Lung microvascular endothelial cell (primary cell): ENCODE measurements around the gene ITGAV. TPM values are rescaled to one million over a fixed set of nuclear protein-coding genes. Genes with fewer than 3 reads are reported as not detected.

Experiments
- DNase-seq, 2 donors: peaks; one replicate each; pipeline versions ENCODE4 v3.0.0 to v3.0.0-alpha.2; 2010; ENCODE audit warnings: low read depth in 2 of 2
- total RNA-seq: library from RNA; depleted of rRNA; stranded (reverse); fragments of >200 nt; gene quantifications from 2 replicates; pipeline ENCODE4 v1.2.1, GENCODE V29; 2014

ITGAV gene
- total RNA-seq, 1 donor from 2014 or later = 138 TPM

DNA sequence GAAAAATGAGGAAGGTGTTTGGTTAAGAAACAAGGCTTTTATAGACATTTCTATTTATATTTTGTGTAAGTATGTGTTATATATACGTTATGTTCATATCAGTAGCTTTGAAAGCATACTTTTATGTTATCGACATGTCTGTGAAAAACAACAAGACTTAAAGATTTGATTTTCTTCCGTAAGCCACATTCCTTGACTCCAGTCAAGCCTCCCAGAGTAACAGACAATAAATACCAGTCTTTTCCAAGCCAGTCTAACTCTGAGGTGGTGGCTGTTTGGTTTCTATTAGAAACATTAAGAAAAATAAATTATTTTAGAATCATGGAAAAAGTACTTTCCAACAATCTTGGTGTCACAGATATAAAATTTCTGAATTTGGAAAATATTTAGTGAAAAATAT, 16.3 kb upstream of the ITGAV start:
- no peak for DNase-seq

- peak; percentile 92 to 99 for DNase-seq
Measured at GRCh38 chr2:186575302-186575701, 14.6 kb upstream of the ITGAV start.

GRCh38 chr2:186575856-186576255, 14.0 kb upstream of the ITGAV start:
- peak in 1 of 2 donors; percentile 39 for DNase-seq

- DNase-seq = peak in 1 of 2 donors; percentile 31
Measured at GRCh38 chr2:186576614-186577013, 13.2 kb upstream of the ITGAV start.

DNA sequence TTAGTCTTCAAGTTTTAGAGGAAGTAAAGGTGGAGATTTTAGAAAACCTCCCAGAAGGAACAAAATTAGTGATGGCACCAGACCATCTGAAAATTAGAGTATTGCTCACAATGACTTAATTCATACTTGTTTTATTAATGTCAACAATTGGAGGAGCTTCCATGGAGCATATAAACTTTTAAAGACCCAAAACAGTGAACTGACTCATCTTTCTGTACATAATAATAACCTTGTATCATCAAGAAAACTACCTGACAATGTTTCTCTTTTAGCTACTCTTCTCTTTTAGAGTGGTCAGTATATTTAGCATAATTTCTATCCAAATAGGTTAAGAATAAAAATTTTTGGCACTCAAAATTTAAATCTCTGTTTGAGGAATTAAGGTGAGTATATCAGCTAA, 7.2 kb upstream of the ITGAV start:
- DNase-seq = no peak

DNA sequence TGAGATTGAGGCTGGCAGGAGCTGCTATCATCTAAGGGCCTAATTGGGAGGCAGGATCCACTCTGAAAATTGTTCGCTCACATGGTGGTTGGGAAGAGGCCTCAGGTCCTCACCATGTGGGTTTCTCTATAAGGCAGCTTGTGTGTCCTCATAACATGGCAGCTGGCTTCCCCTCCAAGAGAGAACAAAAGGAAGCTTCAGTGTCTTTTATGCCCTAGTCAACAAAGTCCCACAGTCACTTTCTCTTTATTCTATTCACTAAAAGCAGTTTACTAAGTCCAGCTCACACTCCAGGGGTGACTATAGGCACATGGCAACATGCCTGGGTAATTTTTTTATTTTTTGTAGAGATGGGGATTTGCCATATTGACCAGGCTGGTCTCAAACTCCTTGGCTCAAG, 5.8 kb upstream of the ITGAV start:
- no peak for DNase-seq

DNA sequence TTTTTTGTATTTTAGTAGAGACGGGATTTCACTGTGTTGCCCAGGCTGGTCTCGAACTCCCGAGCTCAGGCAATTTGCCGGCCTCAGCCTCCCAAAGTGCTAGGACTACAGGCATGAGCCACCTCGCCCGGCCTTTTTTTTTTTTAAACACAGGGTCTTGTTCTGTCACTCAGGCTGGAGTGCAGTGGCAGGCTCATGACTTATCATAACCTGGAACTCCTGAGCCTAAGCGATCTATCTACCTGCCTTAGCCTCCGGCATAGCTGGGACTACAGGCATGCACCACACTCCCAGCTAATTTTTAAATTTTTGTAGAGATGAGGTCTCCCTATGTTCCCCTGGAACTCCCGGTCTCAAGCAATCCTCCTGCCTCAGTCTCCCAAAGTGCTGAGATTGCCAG, 1.4 kb upstream of the ITGAV start:
- no peak for DNase-seq

- DNase-seq = no peak
Measured at GRCh38 chr2:186588940-186589611, 780 bp upstream of the ITGAV start.

DNA sequence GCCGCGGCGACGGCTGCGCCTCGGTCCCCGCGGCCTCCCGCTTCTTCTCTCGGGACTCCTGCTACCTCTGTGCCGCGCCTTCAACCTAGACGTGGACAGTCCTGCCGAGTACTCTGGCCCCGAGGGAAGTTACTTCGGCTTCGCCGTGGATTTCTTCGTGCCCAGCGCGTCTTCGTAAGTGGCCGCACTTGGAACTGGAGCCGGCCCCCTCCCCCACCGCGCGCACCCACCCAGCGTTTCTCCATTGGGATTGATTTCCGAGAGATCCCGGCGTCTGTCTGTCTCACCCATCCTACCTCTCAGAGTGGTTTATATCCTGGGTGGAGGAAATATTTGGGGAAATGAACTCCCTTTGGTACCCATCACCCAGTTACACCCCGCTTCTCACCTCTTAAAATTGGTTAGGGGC, 498 bp downstream of the ITGAV start:
- peak; percentile 55 to 62 for DNase-seq

DNA sequence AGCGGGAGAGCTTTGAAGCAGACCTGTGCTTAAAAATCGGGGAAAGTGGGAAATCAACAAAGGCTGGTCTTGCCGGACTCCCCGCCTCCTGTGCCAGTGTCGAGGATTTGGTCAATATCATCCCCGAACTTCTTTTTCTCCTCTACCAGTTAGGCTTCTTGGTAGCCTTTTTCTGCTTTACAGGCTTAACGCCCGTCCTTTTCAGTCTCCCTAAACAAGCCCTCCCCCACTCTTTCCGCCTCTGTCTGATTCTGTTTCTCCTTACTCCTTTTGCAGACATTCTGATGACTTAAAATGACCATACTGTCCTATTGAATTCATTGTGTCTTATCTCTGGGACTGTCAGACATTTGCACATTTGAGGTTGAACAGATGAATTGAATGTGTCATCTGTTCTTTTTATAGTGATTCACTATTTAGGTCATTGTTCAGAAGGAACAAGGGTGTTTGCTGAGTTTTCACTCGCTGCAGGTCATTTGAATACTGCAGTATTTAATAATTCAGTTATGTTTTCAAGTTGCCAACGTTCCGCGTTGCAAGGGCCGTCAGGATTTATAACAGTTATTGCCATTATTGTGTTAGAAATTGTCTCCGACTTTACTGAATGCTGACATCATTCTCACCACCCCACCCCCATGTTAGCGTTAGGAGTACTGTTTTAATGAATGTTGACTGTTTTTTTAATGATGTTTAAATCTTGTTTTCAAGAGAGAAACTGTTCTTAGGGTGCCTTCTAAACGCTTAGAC, 1.1 kb downstream of the ITGAV start:
- DNase-seq = peak; percentile 60 to 62

DNA sequence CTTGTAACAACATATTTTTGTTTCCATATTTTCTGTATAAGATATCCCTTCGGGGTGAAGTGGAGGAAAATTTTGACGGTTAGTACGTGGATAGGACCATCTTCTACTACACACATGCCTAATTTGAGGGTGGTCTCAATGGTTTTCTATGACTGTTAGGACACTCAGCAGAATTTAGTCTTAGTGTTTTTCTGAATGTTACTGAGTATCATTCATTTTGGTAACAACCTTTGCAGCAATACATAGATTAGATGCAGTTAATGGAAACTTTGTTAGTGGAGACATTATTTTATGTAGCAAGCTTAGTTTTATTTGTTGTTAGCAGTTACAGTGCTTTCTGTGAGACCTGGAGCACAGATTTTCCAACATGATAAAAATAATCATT, 1.6 kb downstream of the ITGAV start:
- no peak for DNase-seq

DNA sequence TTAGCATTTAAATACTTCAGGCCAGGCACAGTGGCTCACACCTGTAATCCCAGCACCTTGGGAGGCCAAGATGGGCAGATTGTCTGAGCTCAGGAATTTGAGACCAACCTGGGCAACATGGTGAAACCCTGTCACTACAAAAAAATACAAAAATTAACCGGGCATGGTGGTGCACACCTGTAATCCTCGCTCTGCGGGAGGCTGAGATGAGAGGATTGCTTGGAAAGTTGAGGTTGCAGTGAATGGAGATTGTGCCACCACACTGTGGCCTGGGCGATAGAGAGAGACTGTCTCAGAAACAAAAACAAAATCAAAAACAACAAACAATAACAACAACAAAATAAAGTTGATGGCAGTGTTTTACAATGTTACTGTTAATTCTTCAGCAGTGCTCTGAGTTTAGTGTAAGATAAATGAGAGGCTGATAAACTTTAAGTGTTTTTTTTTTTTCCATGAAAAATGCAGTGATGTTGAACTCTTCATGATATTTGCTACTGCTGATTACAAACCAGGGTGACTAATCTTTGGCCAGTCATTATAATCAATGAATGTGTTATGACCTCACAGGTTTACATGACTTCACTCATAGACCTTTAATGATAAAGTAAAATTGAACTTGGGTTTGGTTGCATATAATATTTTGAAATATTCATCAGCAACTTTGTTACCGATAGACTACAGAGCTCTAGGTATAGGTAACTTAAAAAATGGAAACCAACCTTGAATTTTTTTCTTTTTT, 2.5 kb downstream of the ITGAV start:
- DNase-seq = no peak

- no peak for DNase-seq
Measured at GRCh38 chr2:186593523-186593922, 3.7 kb downstream of the ITGAV start.

DNA sequence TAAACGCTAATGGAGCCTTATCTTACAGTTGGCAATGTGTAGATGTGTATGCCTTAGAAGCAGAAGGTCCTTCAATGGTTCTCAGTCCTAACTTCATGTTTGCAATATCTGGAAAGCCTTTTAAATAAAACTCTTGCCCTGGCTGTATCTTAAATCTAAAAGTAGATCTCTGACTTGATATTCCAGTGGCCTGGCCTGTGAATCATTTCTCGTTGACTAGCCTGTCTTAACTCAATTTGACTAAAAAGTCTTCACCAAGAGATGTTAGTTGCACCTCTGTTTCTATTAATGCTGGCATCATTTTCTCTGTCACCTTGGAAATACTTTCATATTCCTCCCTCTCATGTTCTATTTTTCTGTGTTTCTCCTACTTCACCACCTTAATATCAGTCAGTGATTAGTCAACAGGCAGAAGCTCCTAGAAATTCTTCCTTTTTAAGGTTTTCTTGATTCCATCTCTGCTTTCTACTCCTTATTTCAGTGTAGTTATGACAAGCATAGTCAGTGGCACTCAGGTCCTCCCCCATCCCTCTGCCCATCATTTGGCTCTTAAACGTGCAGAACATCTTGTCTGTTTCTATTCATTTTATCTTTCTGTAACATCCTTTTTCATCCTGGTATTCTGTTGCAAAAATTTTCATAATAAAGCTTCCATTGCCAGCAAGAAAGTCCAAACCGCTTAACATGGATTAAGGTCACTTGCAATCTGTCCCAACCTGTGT, 4.3 kb downstream of the ITGAV start:
- DNase-seq = no peak

GRCh38 chr2:186595219-186595618, 5.4 kb downstream of the ITGAV start:
- DNase-seq = peak; percentile 55 to 81

- peak in 1 of 2 donors; percentile 66 for DNase-seq
Measured at GRCh38 chr2:186599186-186599778, 9.4 kb downstream of the ITGAV start.

GRCh38 chr2:186603286-186603685, 13.4 kb downstream of the ITGAV start:
- DNase-seq = peak; percentile 76 to 96

- peak; percentile 81 to 94 for DNase-seq
Measured at GRCh38 chr2:186605041-186605440, 15.2 kb downstream of the ITGAV start.

GRCh38 chr2:186607660-186608324, 17.9 kb downstream of the ITGAV start:
- no peak for DNase-seq

- DNase-seq = peak; percentile 19 to 70
Measured at GRCh38 chr2:186610785-186611184, 20.9 kb downstream of the ITGAV start.

DNA sequence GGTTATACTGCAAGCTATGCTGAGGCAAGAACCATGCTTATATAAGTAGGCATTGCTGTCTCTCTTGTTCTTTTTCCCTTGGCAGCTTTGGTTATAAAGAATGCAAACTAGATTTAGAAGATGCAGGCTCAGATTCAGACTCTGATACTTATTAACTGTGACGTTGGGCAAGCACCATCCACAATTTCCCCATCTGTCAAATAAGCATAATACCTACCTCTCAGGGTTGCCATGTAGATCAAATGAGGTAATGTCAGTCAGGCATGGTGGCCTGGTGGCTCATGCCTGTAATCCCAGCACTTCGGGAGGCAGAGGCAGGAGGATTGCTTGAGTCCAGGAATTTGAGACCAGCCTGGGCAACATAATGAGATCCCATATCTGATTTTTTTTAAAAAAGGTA, 21.7 kb downstream of the ITGAV start:
- no peak for DNase-seq
